Measurements from ENCODE around the gene FAM78A.
"Not testable (repeated sequence)": the region's sequence is repeated elsewhere in the genome, so short reads cannot be mapped to it uniquely, and the experiment has no call there.

Gene FAM78A

GRCh38 chr9:131236761-131237160 lies 39.5 kb downstream of the FAM78A start:
- no peak for DNase-seq (ENCODE audit: low read depth)

GRCh38 chr9:131236161-131236560 lies 40.1 kb downstream of the FAM78A start:
- no peak for DNase-seq (ENCODE audit: low read depth)

GRCh38 chr9:131235480-131235851 lies 40.8 kb downstream of the FAM78A start:
- DNase-seq (ENCODE audit: low read depth): no peak

GRCh38 chr9:131234799-131235479 lies 41.4 kb downstream of the FAM78A start:
- DNase-seq (ENCODE audit: low read depth): no peak

- DNase-seq (ENCODE audit: low read depth): no peak
Observed at GRCh38 chr9:131233995-131234394, 42.3 kb downstream of the FAM78A start.

GRCh38 chr9:131233556-131233955 lies 42.8 kb downstream of the FAM78A start:
- no peak for DNase-seq (ENCODE audit: low read depth)

- no peak for DNase-seq (ENCODE audit: low read depth)
Observed at GRCh38 chr9:131228988-131229387, 47.3 kb downstream of the FAM78A start.

- no peak for DNase-seq (ENCODE audit: low read depth)
Observed at GRCh38 chr9:131227959-131228460, 48.3 kb downstream of the FAM78A start.

GRCh38 chr9:131227112-131227958 lies 49.0 kb downstream of the FAM78A start:
- DNase-seq (ENCODE audit: low read depth): no peak

- no peak for DNase-seq (ENCODE audit: low read depth)
Observed at GRCh38 chr9:131226226-131226625, 50.1 kb downstream of the FAM78A start.

GRCh38 chr9:131222460-131222859 lies 53.9 kb downstream of the FAM78A start:
- DNase-seq (ENCODE audit: low read depth): no peak

GRCh38 chr9:131220485-131220884 lies 55.8 kb downstream of the FAM78A start:
- no peak for DNase-seq (ENCODE audit: low read depth)

- DNase-seq (ENCODE audit: low read depth): no peak
Observed at GRCh38 chr9:131218370-131218769, 57.9 kb downstream of the FAM78A start.

GRCh38 chr9:131217331-131218031 lies 58.8 kb downstream of the FAM78A start:
- DNase-seq (ENCODE audit: low read depth): no peak

GRCh38 chr9:131216806-131217205 lies 59.5 kb downstream of the FAM78A start:
- DNase-seq (ENCODE audit: low read depth): no peak

GRCh38 chr9:131214876-131215275 lies 61.4 kb downstream of the FAM78A start:
- DNase-seq (ENCODE audit: low read depth): peak; percentile 11

GRCh38 chr9:131214286-131214856 lies 61.9 kb downstream of the FAM78A start:
- no peak for DNase-seq (ENCODE audit: low read depth)

GRCh38 chr9:131211920-131212319 lies 64.4 kb downstream of the FAM78A start:
- DNase-seq (ENCODE audit: low read depth): not testable (repeated sequence)

All from CMK (cell line).